Prostate gland (tissue), 2 donors: ENCODE measurements around the gene OTUD5. TPM values are rescaled to one million over a fixed set of nuclear protein-coding genes. Genes with fewer than 3 reads are reported as not detected.

Source experiments
- DNase-seq: peaks from one replicate; pipeline ENCODE4 v3.0.0-alpha.2; 2019; ENCODE audit warnings: low spot score
- H3K27ac ChIP-seq, 2 donors: fragments of 200-600 bp; sonication (generic); 2 replicates each; pipeline ENCODE4 v1.5.1; 2017 to 2019
- H3K27me3 ChIP-seq: fragments of 200-600 bp; sonication (generic); replicated peaks from 2 replicates; pipeline ENCODE4 v1.5.1; 2019; ENCODE audit not compliant: insufficient read depth
- H3K36me3 ChIP-seq, 2 donors: fragments of 200-600 bp; sonication (generic); 1 replicate in 1 of 2; 2 replicates in 1 of 2; pipeline versions ENCODE4 v1.5.1 to v1.8.1; 2017 to 2019
- H3K4me1 ChIP-seq: fragments of 200-600 bp; sonication (generic); replicated peaks from 2 replicates; pipeline ENCODE4 v1.5.1; 2019
- H3K4me3 ChIP-seq, 2 donors: fragments of 200-600 bp; sonication (generic); 2 replicates each; pipeline ENCODE4 v1.5.1; 2017 to 2019
- H3K9me3 ChIP-seq: fragments of 200-600 bp; sonication (generic); 2 replicates; pipeline ENCODE4 v1.5.1; 2017
- CTCF ChIP-seq, 4 experiments: fragments of 200-600 bp in 2 of 4; fragments of 450-650 bp in 2 of 4; sonication (generic) in 2 of 4; IDR thresholded peaks; 1 replicate in 3 of 4; 2 replicates in 1 of 4; pipeline ENCODE4 v1.5.1; 2016 to 2019; ENCODE audit warnings: antibody characterized with exemption in 4 of 4, mild to moderate bottlenecking in 2 of 4, moderate library complexity in 2 of 4
- POLR2A ChIP-seq: fragments of 450-650 bp; IDR thresholded peaks from one replicate; pipeline ENCODE4 v1.6.1; 2016; ENCODE audit warnings: antibody characterized with exemption, mild to moderate bottlenecking
- POLR2AphosphoS5 ChIP-seq: sonication (generic); formaldehyde crosslinking; IDR thresholded peaks from one replicate; pipeline ENCODE4 v1.6.1; 2017; ENCODE audit warnings: antibody characterized with exemption
- WGBS: methylation state at CpG from one replicate; pipeline ENCODE4 v1.1.5; 2018; 5-methylcytosine and 5-hydroxymethylcytosine counted together
- intact Hi-C: fragments of 100-400 bp; cut with DNase I; formaldehyde crosslinking; loops from one replicate; pipeline ENCODE4 v1.14.2; 2022
- total RNA-seq, 2 donors: library from RNA; depleted of rRNA; stranded (reverse); fragments of >200 nt; gene quantifications; one replicate each; pipeline ENCODE4 v1.1.0, GENCODE V29; 2016

Gene OTUD5
- total RNA-seq, 2 donors from 2014 or later = 44.1 to 84.2 TPM

DNA sequence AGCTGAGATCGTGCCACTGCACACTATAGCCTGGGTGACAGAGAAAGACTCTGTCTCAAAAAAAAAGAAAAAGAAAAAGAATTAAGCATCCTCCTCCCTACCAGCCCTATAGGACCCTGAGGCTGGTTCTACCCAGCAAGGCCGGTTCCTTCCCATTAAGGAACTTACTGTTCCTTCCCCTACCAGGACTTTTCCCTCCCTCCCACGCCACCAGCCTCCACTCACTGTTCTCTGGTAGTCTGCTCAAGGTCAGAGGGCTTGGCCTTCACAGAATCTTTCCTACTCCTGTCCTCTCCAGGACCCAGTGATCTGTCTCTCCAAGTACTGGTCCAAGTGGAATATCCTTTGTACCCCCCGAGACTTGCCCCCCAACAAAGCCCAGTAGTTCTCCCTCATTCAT is 43.2 kb upstream of the OTUD5 start:
- Histone ChIP-seq H3K36me3 (no peaks in the 10 kb centered on the region), H3K4me1 (no peaks in the 10 kb centered on the region), H3K27me3 (no peaks in the 10 kb centered on the region), H3K4me3 (no peak overlapping the region), H3K27ac (no peak overlapping the region), H3K9me3 (no peaks in the 10 kb centered on the region)
- no peak for DNase-seq
- intact Hi-C loops = loop anchor here (5.0 kb wide), 1 partner anchor 42 kb away; the partner anchor contains the start of gene TFE3
- no peak for TF ChIP-seq CTCF (IDR thresholded peaks at IDR 0.05)
- no peak for TF ChIP-seq POLR2AphosphoS5
- TF ChIP-seq POLR2A = no peak
- WGBS = 98% methylated on average over 4 of the region's 4 CpGs

- DNase-seq = no peak
- WGBS = 100% methylated on average over 4 of the region's 5 CpGs
- Histone ChIP-seq H3K4me1 (no peaks in the 10 kb centered on the region), H3K4me3 (no peak overlapping the region), H3K27me3 (no peaks in the 10 kb centered on the region), H3K9me3 (no peaks in the 10 kb centered on the region), H3K27ac (no peak overlapping the region), H3K36me3 (no peaks in the 10 kb centered on the region)
- intact Hi-C loops = no loop called here
- TF ChIP-seq POLR2AphosphoS5 = no peak
- no peak for TF ChIP-seq CTCF (IDR thresholded peaks at IDR 0.05)
- TF ChIP-seq POLR2A = no peak
Observed at GRCh38 chrX:48999030-48999429, 41.6 kb upstream of the OTUD5 start.

- no peaks in the 10 kb centered on the region for H3K9me3 ChIP-seq
- H3K27ac ChIP-seq = no peak overlapping the region
- DNase-seq = no peak
- no peak overlapping the region for H3K4me3 ChIP-seq
- TF ChIP-seq POLR2AphosphoS5 (no peak), CTCF (IDR thresholded peaks at IDR 0.05) (no peak)
- intact Hi-C loops = no loop called here
- H3K36me3 ChIP-seq = no peaks in the 10 kb centered on the region
- 96% methylated on average over 4 of the region's 4 CpGs for WGBS
- H3K4me1 ChIP-seq = no peaks in the 10 kb centered on the region
- H3K27me3 ChIP-seq = no peaks in the 10 kb centered on the region
Observed at GRCh38 chrX:48998391-48998790, 41.0 kb upstream of the OTUD5 start.

DNA sequence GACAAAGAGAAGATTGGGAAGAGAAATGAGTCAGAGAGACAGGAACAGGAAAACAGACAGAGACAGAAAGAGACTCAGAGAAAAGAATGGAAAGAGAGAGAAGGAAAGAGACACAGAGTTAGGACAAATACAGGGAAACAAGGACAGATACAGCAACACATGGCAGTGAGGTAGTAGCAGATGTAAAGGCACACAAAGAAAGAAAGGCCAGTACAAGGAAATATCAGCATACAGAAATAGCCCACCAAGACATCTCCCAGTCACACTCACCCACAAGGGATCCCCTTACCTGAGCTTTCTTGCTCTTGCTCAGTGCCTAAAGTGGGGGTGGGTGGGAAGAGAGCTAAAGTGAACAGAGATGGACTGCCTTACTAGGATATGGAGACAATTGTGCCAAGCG is 40.5 kb upstream of the OTUD5 start:
- H3K4me1 ChIP-seq = no peaks in the 10 kb centered on the region
- no peaks in the 10 kb centered on the region for H3K36me3 ChIP-seq
- H3K4me3 ChIP-seq = no peak overlapping the region
- no peaks in the 10 kb centered on the region for H3K9me3 ChIP-seq
- no peak overlapping the region for H3K27ac ChIP-seq
- 82% methylated on average over 1 of the region's 1 CpG for WGBS
- TF ChIP-seq CTCF (IDR thresholded peaks at IDR 0.05) (no peak), POLR2A (no peak), POLR2AphosphoS5 (no peak)
- H3K27me3 ChIP-seq = no peaks in the 10 kb centered on the region
- DNase-seq = no peak
- intact Hi-C loops = no loop called here

DNA sequence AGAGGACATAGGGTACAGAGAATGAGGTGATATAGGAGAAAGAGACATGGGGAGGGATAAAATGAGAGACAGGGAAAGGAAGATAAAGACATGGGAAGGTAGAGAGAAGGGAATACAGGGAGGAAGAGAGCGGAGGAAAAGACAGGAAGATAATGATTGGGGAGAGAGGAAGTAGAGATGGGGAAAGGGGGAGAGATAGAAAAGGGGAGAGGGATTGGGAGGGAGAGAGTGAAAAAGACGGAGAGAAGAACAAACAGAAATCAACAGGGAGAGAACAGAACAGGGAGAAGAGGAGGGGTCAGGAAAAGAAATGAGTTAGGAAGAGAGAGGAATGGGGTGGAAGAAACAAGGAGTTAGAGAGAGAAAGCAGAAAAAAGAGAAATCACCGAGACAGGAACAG is 40.0 kb upstream of the OTUD5 start:
- no peaks in the 10 kb centered on the region for H3K27me3 ChIP-seq
- H3K9me3 ChIP-seq = no peaks in the 10 kb centered on the region
- H3K36me3 ChIP-seq = no peaks in the 10 kb centered on the region
- no peak overlapping the region for H3K4me3 ChIP-seq
- 94% methylated on average over 3 of the region's 3 CpGs for WGBS
- no peak overlapping the region for H3K27ac ChIP-seq
- TF ChIP-seq POLR2AphosphoS5 (no peak), POLR2A (no peak), CTCF (IDR thresholded peaks at IDR 0.05) (no peak)
- DNase-seq = no peak
- intact Hi-C loops = no loop called here
- H3K4me1 ChIP-seq = no peaks in the 10 kb centered on the region
